Kidney epithelial cell (primary cell): Measurements from ENCODE around the gene CGB5. TPM values are rescaled to one million over a fixed set of nuclear protein-coding genes. Genes with fewer than 3 reads are reported as not detected.
"Not testable (repeated sequence)": the region's sequence is repeated elsewhere in the genome, so short reads cannot be mapped to it uniquely, and the experiment has no call there.

ENCODE experiments used
- DNase-seq: peaks from one replicate; pipeline ENCODE4 v3.0.0-alpha.2; 2010; ENCODE audit warnings: low read depth
- H3K27me3 ChIP-seq: 2 replicates; pipeline ENCODE4 v1.6.0; 2011; ENCODE audit warnings: low read length; ENCODE audit not compliant: control insufficient read depth, insufficient read depth
- H3K36me3 ChIP-seq: 2 replicates; pipeline ENCODE4 v1.5.1; 2011; ENCODE audit warnings: low read length; ENCODE audit not compliant: control insufficient read depth, insufficient read depth
- H3K4me3 ChIP-seq: 2 replicates; pipeline ENCODE4 v1.5.1; 2011; ENCODE audit warnings: low read depth, mild to moderate bottlenecking, control low read depth, low read length
- total RNA-seq: library from RNA; depleted of rRNA; stranded (reverse); fragments of >200 nt; gene quantifications from 2 replicates; pipeline ENCODE4 v1.2.3, GENCODE V29; 2015
- TF ChIP-seq, protein P1 (sequence below): IDR thresholded peaks from 2 replicates; pipeline ENCODE4 v1.5.1; 2011; ENCODE audit warnings: mild to moderate bottlenecking, moderate library complexity, low read length, control low read depth, inconsistent platforms; ENCODE audit not compliant: insufficient read depth, poor library complexity, severe bottlenecking

Gene CGB5
- total RNA-seq, 1 donor from 2014 or later, result not detected

DNA sequence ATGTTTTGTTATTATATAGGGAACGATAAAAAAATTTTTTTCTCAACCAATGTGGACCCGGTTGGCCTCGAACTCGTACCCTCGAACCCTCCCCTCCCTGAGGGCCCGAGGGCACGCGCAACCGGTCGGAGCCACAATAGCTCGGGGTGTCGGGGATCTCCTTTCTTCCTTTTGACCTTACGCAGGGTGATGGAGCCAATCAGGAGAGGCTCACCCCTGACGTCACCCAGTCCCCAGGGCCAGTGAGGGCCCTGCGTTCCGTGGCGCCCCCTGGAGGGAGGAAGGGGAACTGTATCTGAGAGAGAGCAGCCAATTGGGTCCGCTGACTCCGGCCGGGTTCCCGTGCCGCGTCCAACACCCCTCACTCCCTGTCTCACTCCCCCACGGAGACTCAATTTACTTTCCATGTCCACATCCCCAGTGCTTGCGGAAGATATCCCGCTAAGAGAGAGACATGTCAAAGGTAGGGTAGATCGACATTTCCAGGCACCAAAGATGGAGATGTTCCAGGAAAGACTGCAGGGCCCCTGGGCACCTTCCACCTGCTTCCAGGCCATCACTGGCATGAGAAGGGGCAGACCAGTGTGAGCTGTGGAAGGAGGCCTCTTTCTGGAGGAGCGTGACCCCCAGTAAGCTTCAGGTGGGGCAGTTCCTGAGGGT, 11.9 kb upstream of the CGB5 start, which contains the start of gene CGB2:
CGB2 (plus strand) TSS at position 249 of the 660 bp plus-strand sequence; CDS start at position 455, 206 bp downstream.
- not testable (repeated sequence) for H3K36me3 ChIP-seq, DNase-seq, H3K4me3 ChIP-seq, H3K27me3 ChIP-seq
- TF ChIP-seq, protein P1, sequence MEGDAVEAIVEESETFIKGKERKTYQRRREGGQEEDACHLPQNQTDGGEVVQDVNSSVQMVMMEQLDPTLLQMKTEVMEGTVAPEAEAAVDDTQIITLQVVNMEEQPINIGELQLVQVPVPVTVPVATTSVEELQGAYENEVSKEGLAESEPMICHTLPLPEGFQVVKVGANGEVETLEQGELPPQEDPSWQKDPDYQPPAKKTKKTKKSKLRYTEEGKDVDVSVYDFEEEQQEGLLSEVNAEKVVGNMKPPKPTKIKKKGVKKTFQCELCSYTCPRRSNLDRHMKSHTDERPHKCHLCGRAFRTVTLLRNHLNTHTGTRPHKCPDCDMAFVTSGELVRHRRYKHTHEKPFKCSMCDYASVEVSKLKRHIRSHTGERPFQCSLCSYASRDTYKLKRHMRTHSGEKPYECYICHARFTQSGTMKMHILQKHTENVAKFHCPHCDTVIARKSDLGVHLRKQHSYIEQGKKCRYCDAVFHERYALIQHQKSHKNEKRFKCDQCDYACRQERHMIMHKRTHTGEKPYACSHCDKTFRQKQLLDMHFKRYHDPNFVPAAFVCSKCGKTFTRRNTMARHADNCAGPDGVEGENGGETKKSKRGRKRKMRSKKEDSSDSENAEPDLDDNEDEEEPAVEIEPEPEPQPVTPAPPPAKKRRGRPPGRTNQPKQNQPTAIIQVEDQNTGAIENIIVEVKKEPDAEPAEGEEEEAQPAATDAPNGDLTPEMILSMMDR, result peak; percentile 43

DNA sequence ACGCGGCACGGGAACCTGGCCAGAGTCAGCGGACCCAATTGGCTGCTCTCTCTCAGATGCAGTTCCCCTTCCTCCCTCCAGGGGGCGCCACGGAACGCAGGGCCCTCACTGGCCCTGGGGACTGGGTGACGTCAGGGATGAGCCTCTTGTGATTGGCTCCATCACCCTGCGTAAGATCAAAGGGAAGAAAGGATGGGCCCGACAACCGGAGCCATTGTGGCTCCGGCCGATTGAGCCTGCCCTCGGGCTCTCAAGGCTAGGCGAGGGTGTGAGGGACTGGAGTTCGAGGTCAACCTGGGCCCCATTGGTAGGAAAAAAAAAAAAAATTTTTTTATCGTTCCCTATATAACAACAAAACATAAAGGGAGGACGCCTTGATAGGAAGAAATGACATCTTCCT, 6.8 kb upstream of the CGB5 start, which contains the start of gene CGB1:
CGB1 (minus strand) TSS at position 81 of the 400 bp plus-strand sequence. CDS start 184 bp downstream, outside the sequence.
- TF ChIP-seq, protein P1, result peak; percentile 37
- not testable (repeated sequence) for H3K36me3 ChIP-seq, DNase-seq, H3K4me3 ChIP-seq, H3K27me3 ChIP-seq

DNA sequence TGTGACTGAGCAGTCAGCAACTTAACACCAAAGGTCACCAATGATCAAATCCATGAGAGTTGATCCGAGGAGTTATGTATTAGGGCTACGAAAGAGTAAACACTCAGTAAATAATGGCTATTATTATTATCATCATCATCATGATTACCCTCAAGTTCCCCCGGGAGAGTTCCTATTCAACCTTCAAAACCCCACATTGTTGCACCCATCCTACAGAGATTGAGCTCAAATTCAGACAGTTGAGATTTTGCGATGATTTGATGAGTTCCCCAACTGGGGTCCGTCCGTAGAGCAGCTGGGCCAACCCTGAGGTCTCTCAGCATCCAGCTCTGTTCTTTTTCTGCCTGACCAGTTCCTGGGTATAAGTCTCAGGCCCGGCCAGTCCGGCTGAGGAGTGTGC, 5.5 kb upstream of the CGB5 start:
- not testable (repeated sequence) for H3K36me3 ChIP-seq, DNase-seq, H3K4me3 ChIP-seq, H3K27me3 ChIP-seq

DNA sequence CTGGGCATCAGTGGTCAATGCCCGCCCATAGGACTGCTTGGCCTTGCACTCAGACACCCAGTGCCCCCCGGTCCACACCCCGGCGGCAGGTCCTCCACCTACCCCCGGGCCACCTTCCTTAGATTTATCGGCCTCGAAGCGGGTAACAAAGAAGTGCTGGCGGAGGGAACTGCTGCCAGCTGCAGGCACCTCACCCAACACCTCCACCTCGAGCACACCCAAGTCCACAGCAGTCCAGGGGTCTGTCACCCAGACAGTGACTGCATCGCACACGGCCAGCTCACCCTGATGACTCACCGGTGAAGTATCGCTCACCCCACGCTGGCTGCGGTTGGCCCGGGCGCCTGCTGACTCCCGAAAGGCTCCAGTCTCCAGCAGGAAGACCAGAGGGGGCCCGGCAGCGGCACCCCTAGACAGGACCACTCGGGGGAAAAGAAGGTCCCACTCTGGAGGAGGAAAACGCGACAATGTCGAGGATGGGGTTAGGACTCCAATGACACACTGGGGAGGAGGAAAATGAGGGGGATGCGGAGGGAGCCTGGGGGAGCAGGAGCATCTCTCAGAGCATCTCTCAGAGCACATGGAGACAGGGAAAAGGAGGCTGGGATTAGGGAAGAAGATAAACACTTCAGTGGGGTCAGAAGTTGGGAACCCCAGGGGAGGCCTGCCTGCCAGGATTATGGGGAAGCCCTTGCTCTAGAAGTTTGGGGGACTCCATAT, 4.9 kb upstream of the CGB5 start:
- not testable (repeated sequence) for H3K4me3 ChIP-seq, H3K27me3 ChIP-seq, DNase-seq, H3K36me3 ChIP-seq

DNA sequence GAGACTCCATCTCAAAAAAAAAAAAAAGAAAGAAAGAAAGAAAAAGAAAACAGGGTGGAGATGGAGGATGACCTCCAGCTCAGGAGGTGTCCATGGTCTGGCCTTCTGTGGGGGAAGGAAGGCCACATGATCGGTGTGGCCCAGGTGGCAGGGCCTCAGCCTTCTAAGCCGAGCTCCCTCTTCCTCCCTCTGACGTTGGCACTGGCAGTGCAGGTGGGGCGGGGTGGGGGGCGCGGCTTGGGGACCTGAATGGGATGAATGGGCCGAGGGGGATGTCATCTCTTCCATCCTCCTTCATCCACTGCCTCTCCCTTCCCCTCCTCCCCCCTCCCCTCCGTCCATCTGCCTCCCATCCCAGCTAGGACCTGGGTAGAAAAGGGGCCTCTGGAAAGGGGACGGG, 3.9 kb upstream of the CGB5 start:
- DNase-seq, H3K27me3 ChIP-seq, H3K4me3 ChIP-seq, H3K36me3 ChIP-seq: not testable (repeated sequence)

DNA sequence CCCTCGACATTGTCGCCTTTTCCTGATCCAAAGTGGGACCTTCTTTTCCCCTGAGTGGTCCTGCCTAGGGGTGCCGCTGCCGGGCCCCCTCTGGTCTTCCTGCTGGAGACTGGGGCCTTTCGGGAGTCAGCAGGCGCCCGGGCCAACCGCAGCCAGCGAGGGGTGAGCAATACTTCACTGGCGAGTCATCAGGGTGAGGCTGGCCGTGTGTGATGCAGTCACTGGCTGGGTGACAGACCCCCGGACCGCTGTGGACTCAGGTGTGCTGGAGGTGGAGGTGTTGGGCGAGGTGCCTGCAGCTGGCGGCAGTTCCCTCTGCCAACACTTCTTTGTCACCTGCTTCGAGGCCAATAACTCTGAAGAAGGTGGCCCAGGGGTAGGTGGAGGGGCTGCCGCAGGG, 1.5 kb upstream of the CGB5 start:
- no peaks in the 10 kb centered on the region for H3K27me3 ChIP-seq
- H3K4me3 ChIP-seq, result no peak overlapping the region
- H3K36me3 ChIP-seq, result no peaks in the 10 kb centered on the region
- no peak for DNase-seq
- TF ChIP-seq, protein P1, result no peak

DNA sequence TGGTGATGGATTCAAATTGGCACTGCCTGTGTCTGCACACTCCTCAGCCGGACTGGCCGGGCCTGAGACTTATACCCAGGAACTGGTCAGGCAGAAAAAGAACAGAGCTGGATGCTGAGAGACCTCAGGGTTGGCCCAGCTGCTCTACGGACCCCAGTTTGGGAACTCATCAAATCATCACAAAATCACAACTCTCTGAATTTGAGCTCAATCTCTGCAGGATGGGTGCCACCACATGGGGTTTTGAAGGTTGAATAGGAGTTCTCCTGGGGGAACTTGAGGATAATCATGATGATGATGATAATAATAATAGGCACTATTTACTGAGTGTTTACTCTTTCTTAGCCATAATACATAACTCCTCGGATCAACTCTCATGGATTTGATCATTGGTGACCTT, 982 bp upstream of the CGB5 start:
- DNase-seq, H3K36me3 ChIP-seq, H3K4me3 ChIP-seq, H3K27me3 ChIP-seq: not testable (repeated sequence)

DNA sequence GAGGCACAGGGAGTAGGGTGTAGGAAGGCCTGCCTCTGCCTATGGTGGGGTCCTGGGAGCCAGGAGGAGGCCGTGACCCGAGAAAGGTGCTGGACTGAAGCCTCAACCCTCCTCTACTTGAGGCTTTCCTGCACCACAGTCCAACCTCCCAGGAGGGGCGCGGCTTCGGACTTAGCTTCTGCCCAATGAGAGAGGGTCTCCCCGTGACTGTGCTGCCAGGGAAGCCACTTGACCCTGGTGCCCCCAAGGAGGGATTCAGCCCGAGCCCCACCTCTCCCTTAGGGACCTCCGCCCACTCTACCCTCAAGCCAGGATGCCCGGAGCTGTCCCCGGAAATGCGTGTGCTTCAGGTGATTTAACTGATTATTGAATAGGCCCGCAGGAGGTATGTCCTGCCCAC, 5.4 kb downstream of the CGB5 start, which contains the start of gene CGB8:
CGB8 (minus strand) TSS at position 101 of the 400 bp plus-strand sequence. CDS start 372 bp downstream, outside the sequence.
- H3K27me3 ChIP-seq, H3K4me3 ChIP-seq, H3K36me3 ChIP-seq, DNase-seq: not testable (repeated sequence)

DNA sequence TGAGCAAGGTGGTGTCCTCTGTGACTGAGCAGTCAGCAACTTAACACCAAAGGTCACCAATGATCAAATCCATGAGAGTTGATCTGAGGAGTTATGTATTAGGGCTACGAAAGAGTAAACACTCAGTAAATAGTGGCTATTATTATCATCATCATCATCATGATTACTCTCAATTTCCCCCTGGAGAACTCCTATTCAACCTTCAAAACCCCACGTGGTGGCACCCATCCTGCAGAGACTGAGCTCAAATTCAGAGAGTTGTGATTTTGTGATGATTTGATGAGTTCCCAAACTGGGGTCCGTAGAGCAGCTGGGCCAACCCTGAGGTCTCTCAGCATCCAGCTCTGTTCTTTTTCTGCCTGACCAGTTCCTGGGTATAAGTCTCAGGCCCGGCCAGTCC, 6.2 kb downstream of the CGB5 start:
- H3K36me3 ChIP-seq, H3K4me3 ChIP-seq, H3K27me3 ChIP-seq, DNase-seq: not testable (repeated sequence)

DNA sequence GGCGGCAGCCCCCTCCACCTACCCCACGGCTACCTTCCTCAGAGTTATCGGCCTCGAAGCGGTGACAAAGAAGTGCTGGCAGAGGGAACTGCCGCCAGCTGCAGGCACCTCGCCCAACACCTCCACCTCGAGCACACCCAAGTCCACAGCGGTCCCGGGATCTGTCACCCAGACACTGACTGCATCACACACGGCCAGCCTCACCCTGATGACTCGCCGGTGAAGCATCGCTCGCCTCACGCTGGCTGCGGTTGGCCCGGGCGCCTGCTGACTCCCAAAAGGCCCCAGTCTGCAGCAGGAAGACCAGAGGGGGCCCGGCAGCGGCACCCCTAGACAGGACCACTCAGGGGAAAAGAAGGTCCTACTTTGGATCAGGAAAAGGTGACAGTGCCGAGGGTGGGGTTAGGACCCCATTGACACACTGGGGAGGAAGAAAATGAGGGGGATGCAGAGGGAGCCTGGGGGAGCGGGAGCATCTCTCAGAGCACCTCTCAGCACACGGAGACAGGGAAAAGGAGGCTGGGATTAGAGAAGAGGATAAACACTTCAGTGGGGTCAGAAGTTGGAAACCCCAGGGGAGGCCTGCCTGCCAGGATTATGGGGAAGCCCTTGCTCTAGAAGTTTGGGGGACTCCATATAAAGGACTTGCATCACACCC, 6.9 kb downstream of the CGB5 start:
- not testable (repeated sequence) for DNase-seq, H3K36me3 ChIP-seq, H3K4me3 ChIP-seq

More for the DNA sequence above, 6.9 kb downstream of the CGB5 start:
- H3K27me3 ChIP-seq, result not testable (repeated sequence)
